Measurements from ENCODE around the gene SCNN1G.
"Not testable (repeated sequence)": the region's sequence is repeated elsewhere in the genome, so short reads cannot be mapped to it uniquely, and the experiment has no call there.

SCNN1G gene, protein sequence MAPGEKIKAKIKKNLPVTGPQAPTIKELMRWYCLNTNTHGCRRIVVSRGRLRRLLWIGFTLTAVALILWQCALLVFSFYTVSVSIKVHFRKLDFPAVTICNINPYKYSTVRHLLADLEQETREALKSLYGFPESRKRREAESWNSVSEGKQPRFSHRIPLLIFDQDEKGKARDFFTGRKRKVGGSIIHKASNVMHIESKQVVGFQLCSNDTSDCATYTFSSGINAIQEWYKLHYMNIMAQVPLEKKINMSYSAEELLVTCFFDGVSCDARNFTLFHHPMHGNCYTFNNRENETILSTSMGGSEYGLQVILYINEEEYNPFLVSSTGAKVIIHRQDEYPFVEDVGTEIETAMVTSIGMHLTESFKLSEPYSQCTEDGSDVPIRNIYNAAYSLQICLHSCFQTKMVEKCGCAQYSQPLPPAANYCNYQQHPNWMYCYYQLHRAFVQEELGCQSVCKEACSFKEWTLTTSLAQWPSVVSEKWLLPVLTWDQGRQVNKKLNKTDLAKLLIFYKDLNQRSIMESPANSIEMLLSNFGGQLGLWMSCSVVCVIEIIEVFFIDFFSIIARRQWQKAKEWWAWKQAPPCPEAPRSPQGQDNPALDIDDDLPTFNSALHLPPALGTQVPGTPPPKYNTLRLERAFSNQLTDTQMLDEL

GRCh38 chr16:23182679-23183542 lies at the start of gene SCNN1G:
Gene SCNN1G (plus strand): TSS chr16:23182745. CDS start chr16:23186272, 3,527 bp downstream.
- no peak for DNase-seq (ENCODE audit: low read depth in 3 of 3)

DNA sequence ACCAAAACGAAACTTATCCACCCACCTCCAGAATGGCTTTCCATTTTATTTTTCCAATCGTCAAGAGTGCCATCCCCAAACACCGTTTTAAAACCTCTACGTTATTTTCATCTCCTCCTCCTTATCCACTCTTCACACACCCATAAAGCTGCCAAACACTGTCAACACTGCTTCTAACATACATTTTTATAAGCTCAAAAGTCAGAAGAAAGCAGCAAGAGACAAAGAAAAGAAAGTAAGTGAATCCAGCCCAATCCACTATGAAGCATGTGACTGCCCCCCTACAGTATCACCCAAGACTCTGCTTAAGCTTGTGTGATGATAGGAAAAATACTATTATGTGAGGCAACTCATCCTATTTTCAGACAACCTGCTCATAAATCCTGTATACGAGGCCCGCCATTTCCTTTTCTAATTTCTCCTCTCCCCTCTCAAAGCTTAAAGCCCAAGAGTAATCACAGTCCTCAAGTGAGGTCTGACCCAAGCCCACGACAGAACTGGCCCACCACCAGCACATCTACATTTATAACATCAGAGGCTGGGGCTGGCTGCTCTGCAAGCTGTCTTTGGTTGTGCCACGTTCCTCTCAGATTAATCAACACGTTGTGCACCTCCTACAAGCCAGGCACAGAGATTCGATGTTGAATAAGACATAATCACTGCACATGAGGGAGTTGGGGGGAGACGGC lies 49.6 kb upstream of the SCNN1G start:
- no peak for DNase-seq (ENCODE audit: low read depth in 3 of 3)

DNA sequence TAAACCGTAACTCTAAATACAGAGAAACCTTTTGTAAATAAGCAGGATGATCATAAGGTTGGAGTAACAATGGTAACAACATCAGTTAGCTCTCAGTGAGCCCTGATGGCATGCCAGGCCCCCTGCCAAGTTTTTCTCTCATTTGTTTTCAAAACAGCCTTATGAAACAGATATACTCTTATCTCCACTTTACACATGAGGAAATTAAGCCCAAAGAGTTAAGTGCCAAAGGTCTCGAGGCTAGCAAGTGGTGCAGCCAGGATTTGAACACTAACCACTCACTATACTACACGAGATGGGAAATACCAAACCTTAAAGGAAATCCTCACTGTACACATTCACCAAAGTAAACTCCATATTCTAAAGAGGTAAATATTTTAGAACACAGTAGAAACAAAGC lies 48.3 kb upstream of the SCNN1G start:
- DNase-seq (ENCODE audit: low read depth in 3 of 3), result no peak

- DNase-seq (ENCODE audit: low read depth in 3 of 3), result no peak
These were observed 45.3 kb upstream of the SCNN1G start for GRCh38 chr16:23137256-23137655.

- DNase-seq (ENCODE audit: low read depth in 3 of 3), result no peak
These were observed 44.7 kb upstream of the SCNN1G start for GRCh38 chr16:23137818-23138217.

GRCh38 chr16:23140107-23140506 lies 42.4 kb upstream of the SCNN1G start:
- DNase-seq (ENCODE audit: low read depth in 3 of 3), result no peak

- no peak for DNase-seq (ENCODE audit: low read depth in 3 of 3)
These were observed 41.5 kb upstream of the SCNN1G start for GRCh38 chr16:23141033-23141432.

DNA sequence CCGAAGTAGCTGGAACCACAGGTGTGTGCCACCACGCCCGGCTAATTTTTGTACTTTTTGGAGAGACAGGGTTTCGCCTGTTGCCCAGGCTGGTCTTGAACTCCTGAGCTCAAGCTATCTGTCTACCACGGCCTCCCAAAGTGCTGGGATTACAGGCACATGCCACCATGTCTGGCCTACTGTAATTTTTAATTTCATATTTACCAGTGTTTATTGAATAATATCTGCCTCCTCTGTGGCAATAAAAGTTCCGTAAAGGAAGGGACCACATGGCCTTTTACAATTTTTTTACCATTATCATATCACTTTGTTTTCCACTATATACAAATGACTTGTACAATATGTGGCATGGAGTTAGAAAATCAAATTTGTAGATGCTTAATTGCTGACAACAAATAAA lies 41.0 kb upstream of the SCNN1G start:
- no peak for DNase-seq (ENCODE audit: low read depth in 3 of 3)

DNA sequence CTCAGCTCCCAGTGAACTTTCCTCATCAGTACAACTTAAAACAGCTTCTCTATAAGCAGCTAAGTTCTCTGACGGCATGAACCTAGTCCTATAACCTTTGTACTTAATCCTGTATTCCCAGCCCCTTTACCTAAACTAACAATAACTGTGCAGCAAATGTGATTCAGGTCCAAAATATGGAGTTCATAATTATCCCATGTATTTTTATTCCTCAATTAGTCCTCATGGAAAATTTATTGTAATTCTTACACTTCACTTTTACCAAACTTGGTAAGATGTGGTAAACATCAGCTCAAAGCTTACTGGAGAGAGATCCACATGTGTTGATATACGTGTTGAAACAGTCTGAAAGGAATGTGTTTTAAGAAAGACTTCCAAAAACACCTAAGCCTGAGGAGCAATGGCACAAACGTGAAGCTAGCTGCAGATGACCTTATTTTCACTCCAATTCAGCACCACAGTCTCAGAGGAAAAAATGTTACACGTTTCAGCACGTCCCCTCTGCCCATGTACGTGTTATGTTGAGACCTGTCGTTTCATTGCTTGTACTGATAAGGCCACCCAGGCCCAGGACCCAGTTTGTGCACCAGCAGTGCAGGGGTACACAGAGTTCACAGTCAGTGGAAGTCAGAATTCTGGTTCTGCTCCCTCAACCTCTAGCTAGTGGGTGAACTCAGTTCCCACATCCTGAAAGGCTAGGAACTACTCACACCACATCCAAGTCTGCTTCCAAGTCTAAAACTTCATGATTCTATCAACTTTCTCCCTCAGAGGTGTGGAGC lies 40.4 kb upstream of the SCNN1G start:
- DNase-seq (ENCODE audit: low read depth in 3 of 3), result no peak

GRCh38 chr16:23143391-23143790 lies 39.2 kb upstream of the SCNN1G start:
- DNase-seq (ENCODE audit: low read depth in 3 of 3), result no peak

DNA sequence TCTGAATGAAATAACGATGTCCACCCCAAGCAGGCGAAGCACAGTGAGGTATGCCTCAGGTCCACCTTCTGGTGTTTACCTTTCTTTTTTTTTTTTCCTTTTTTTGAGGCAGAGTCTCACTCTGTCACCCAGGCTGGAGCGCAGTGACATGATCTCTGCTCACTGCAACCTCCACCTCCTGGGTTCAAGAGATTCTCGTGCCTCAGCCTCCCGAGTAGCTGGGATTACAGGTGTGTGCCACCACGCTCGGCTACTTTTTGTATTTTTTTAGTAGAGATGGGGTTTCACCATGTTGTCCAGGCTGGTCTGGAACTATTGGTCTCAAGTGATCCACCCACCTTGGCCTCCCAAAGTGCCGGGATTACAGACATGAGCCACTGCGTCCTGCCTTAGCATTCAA lies 38.2 kb upstream of the SCNN1G start:
- not testable (repeated sequence) for DNase-seq (ENCODE audit: low read depth in 3 of 3)

GRCh38 chr16:23145186-23145585 lies 37.4 kb upstream of the SCNN1G start:
- DNase-seq (ENCODE audit: low read depth in 3 of 3), result no peak

- DNase-seq (ENCODE audit: low read depth in 3 of 3), result no peak
These were observed 36.9 kb upstream of the SCNN1G start for GRCh38 chr16:23145608-23146007.

- no peak for DNase-seq (ENCODE audit: low read depth in 3 of 3)
These were observed 35.5 kb upstream of the SCNN1G start for GRCh38 chr16:23146877-23147601.

GRCh38 chr16:23147666-23148065 lies 34.9 kb upstream of the SCNN1G start:
- no peak for DNase-seq (ENCODE audit: low read depth in 3 of 3)

- no peak for DNase-seq (ENCODE audit: low read depth in 3 of 3)
These were observed 34.4 kb upstream of the SCNN1G start for GRCh38 chr16:23148166-23148512.

DNA sequence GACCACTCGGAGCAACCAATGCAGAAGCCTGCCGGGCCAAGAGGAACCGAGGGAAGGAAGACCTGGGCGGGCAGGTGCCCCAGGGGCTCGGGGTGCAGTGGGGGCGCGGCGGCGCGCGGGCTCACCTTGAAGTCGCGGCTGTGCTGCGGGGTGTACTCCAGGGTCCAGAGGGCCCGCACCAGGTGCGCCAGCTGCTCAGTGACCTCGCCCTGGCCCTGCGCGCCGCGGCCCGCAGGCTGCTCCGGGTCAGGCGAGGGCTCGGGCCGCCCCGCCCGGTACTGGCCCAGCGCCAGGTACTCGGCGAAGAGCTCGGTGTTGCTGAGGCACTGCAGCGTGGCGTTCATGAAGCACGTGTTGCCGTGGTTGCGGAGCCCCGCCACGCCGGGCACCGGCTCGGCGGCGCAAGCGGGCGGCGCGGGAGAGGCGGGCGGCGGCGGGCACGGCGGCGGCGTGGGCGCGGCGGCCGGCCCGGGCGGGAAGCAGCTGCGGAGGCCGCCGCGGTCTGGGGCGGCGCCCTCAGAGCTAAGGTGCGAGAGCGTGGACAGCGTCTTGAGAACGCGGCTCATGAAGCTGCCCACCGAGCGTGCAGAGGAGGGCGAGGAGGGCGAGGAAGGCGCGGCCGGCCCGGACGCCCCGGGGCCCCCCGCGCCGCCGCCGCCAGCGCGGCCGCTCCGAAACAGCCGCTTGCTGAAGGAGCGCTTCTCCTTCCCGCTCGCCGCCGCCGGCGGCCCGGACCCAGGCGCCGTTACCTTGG lies 33.9 kb upstream of the SCNN1G start:
- DNase-seq (ENCODE audit: low read depth in 3 of 3), result peak; percentile 12 to 41 (median 21)

DNA sequence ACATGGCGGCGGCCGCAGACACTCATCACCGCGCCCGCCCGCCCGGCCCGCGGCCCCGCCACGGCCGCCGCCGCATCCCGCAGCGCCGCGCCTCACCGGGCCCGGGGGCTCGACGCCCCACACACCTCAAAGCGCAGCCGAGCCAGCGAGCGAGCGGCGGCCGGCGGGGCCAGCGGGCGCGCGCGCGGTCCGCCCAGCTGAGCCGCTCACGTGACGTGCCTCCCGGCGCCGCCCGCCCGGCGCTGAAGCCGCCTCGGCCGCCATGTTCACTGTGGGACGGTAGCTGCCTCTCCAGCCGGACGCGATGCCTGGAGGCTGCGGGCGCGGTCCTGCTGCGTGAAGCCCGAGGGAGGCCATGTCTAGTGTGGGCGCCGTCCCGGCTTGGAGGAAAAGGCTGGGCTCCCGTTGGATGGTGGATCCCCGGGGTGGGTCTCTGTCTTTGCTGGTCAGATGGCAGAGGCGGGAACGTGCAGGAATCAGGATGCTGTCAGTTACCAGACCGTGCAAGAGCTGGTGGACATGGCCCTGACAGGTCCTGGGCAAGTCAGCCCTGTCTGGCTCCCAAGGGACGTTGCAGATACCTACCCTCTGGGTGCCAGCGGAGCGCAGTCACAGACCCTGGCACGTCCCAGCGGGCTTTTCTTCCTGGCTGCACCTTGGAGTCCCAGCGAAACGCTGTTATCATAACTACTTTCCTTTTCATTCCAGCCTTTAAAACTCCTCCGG lies 33.1 kb upstream of the SCNN1G start, which contains the start of gene USP31:
USP31 (minus strand) TSS at position 186 of the 726 bp plus-strand sequence; CDS start at position 4, 182 bp downstream.
- peak; percentile 79 to 92 (median 84) for DNase-seq (ENCODE audit: low read depth in 3 of 3)

DNA sequence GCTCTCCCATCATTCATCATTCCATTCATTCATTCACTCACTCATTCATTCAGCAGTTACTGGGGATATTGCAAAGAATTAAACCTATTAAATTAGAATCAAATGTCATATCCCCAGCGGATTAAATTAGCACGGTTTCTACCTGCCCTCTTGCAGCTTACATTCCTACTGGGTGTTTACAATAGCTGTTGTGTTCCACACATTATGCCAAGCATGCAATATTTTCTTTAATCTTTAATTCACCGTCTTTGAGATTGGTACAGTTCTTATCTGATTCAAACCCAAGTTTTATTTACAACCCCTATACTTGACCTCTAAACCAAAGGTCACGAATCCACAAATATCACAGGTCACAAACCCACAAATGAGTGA lies 32.6 kb upstream of the SCNN1G start:
- no peak for DNase-seq (ENCODE audit: low read depth in 3 of 3)
